HepG2 (cell line): Measurements from ENCODE around the gene ATP8A2. TPM values are rescaled to one million over a fixed set of nuclear protein-coding genes. Genes with fewer than 3 reads are reported as not detected.

Experiments
- ATAC-seq: fragments of 200-7000 bp; cut with Tn5 transposase; 3 replicates; pipeline ENCODE4 v1.9.1; 2020; ENCODE audit warnings: mild to moderate bottlenecking, moderate library complexity
- BruUV-seq: library from RNA; stranded (reverse); fragments of 400-500 nt; replicated peaks from 2 replicates; lab custom pipeline; 2021; lab: Mats Ljungman, UMichigan
- CTCF ChIA-PET: fragments of 300-600 bp; formaldehyde crosslinking; extraction: SDS; loops from one replicate; lab custom pipeline; 2021; ENCODE audit warnings: low total read pairs, inconsistent platforms, low intra/inter-chr PET ratio; lab: Yijun Ruan, JAX
- POLR2A ChIA-PET: fragments of 350-600 bp; sonication (Branson Sonifier 250); formaldehyde crosslinking; loops from one replicate; lab custom pipeline; 2020; ENCODE audit warnings: antibody characterized with exemption, inconsistent platforms; lab: Yijun Ruan, JAX
- DNase-seq: peaks from one replicate; pipeline ENCODE4 v3.0.0-alpha.2; 2015; ENCODE audit warnings: low spot score
- FAIRE-seq: peaks from 3 replicates; lab custom pipeline; 2011; peaks lifted over from hg19 to GRCh38; lab: Jason Lieb, UNC
- H2AFZ ChIP-seq: one replicate; pipeline ENCODE4 v1.6.1; 2011; ENCODE audit warnings: low read length, inconsistent platforms
- H3K27ac ChIP-seq: fragments of 300-600 bp; 3 replicates; pipeline ENCODE4 v1.8.0; 2011; ENCODE audit warnings: mixed run types, mild to moderate bottlenecking, mixed read lengths, low read length, inconsistent platforms; ENCODE audit not compliant: insufficient read depth; ENCODE audit errors: extremely low read length
- H3K27me3 ChIP-seq, 2 experiments: fragments of 200-600 bp in 1 of 2; 2 replicates in 1 of 2; 3 replicates in 1 of 2; pipeline versions ENCODE4 v1.6.0 to v1.8.0; 2011; ENCODE audit warnings: low read length in 2 of 2, mild to moderate bottlenecking in 2 of 2, moderate library complexity in 2 of 2, inconsistent platforms in 1 of 2; ENCODE audit not compliant: insufficient read depth in 2 of 2, control insufficient read depth in 1 of 2
- H3K36me3 ChIP-seq, 2 experiments: fragments of 200-600 bp in 1 of 2; replicated peaks in 1 of 2; 2 replicates in 1 of 2; 3 replicates in 1 of 2; pipeline versions ENCODE4 v1.5.1 to v1.8.0; 2011; ENCODE audit warnings: low read length in 2 of 2, inconsistent platforms in 1 of 2; ENCODE audit not compliant: insufficient read depth in 2 of 2, control insufficient read depth in 1 of 2
- H3K4me1 ChIP-seq: 2 replicates; pipeline ENCODE4 v1.5.1; 2012; ENCODE audit warnings: low read length, inconsistent platforms; ENCODE audit not compliant: insufficient read depth
- H3K4me2 ChIP-seq: 2 replicates; pipeline ENCODE4 v1.6.0; 2011; ENCODE audit warnings: low read depth, low read length, inconsistent platforms
- H3K4me3 ChIP-seq, 3 experiments: fragments of 200-600 bp in 1 of 3; sonication (generic), shearing (Covaris generic) in 1 of 3; replicated peaks in 1 of 3; 2 replicates each; pipeline ENCODE4 v1.5.1; 2011 to 2016; ENCODE audit warnings: low read length in 3 of 3, inconsistent platforms in 2 of 3, low read depth in 2 of 3, mild to moderate bottlenecking in 2 of 3, control low read depth in 1 of 3, mixed read lengths in 1 of 3; ENCODE audit not compliant: insufficient read depth in 1 of 3
- H3K79me2 ChIP-seq: one replicate; pipeline ENCODE4 v1.6.1; 2011; ENCODE audit warnings: low read length, inconsistent platforms; ENCODE audit not compliant: insufficient read depth
- H3K9ac ChIP-seq: 2 replicates; pipeline ENCODE4 v1.6.0; 2011; ENCODE audit warnings: mild to moderate bottlenecking, low read depth, low read length, inconsistent platforms; ENCODE audit not compliant: insufficient read depth
- H3K9me3 ChIP-seq: 2 replicates; pipeline ENCODE4 v1.5.1; 2012; ENCODE audit warnings: mild to moderate bottlenecking, low read length
- H4K20me1 ChIP-seq: 2 replicates; pipeline ENCODE4 v1.6.0; 2011; ENCODE audit warnings: inconsistent platforms, mild to moderate bottlenecking, low read length, moderate library complexity; ENCODE audit not compliant: insufficient read depth
- JUN ChIP-seq: sonication (generic); formaldehyde crosslinking; IDR thresholded peaks from 2 replicates; pipeline ENCODE4 v1.4.0; 2020; ENCODE audit warnings: mild to moderate bottlenecking, missing genetic modification reagents
- NR2F1 ChIP-seq, 2 experiments: fragments of 450-650 bp in 1 of 2; formaldehyde crosslinking in 1 of 2; IDR thresholded peaks; 2 replicates each; pipeline versions ENCODE4 v1.5.0 to v1.6.1; 2016 to 2020; ENCODE audit warnings: mild to moderate bottlenecking in 1 of 2, missing compliant biosample characterization in 1 of 2, missing genetic modification reagents in 1 of 2, moderate library complexity in 1 of 2
- WGBS: methylation state at CpG from one replicate; pipeline ENCODE4 v1.1.6; 2017; ENCODE audit warnings: low lambda C conversion rate; 5-methylcytosine and 5-hydroxymethylcytosine counted together
- in situ Hi-C: cut with HindIII; loops from 2 replicates; pipeline ENCODE4 v1.10.0; 2017; ENCODE audit warnings: low pct_unique_long_range_greater_than_20kb; ENCODE audit not compliant: extremely low pct_ligation_motif_present
- intact Hi-C: fragments of 100-400 bp; cut with micrococcal nuclease; formaldehyde crosslinking; loops from one replicate; pipeline ENCODE4 v1.10.0; 2022; ENCODE audit not compliant: unreplicated experiment
- polyA plus RNA-seq, 8 experiments: library from polyadenylated mRNA; depleted of rRNA in 3 of 8; stranded (reverse) in 7 of 8; unstranded in 1 of 8; fragments of >200 nt; fragmentation: Illumina TruSeq in 4 of 8; extraction: Trizol in 4 of 8; gene quantifications; 2 replicates each; pipeline versions ENCODE4 v1.2.1 to v1.2.3, GENCODE V29; 2011 to 2016; ENCODE audit warnings: low read depth in 4 of 8, missing spikeins in 1 of 8, mixed read lengths in 1 of 8; ENCODE audit not compliant: insufficient read depth in 1 of 8
- total RNA-seq, 5 experiments: library from RNA; depleted of rRNA; stranded (reverse); fragments of >200 nt; fragmentation: Illumina TruSeq; extraction: Trizol; gene quantifications; 2 replicates each; pipeline ENCODE4 v1.2.3, GENCODE V29; 2016; ENCODE audit warnings: low read depth in 1 of 5
- TF ChIP-seq, protein P1 (sequence below): sonication (generic); formaldehyde crosslinking; IDR thresholded peaks from 2 replicates; pipeline ENCODE4 v1.5.0; 2020; ENCODE audit warnings: mild to moderate bottlenecking, missing genetic modification reagents, moderate library complexity
- TF ChIP-seq, protein P2 (sequence below): sonication (generic); formaldehyde crosslinking; IDR thresholded peaks from 2 replicates; pipeline ENCODE4 v1.4.0; 2020; ENCODE audit warnings: missing genetic modification reagents
- TF ChIP-seq, protein P3 (sequence below): sonication (generic); formaldehyde crosslinking; IDR thresholded peaks from 2 replicates; pipeline ENCODE4 v1.5.0; 2020; ENCODE audit warnings: mild to moderate bottlenecking, missing genetic modification reagents

Gene ATP8A2
- total and polyA plus RNA-seq, 2 of the 13 experiments (the other 11 are each of a cell fraction or from before 2014, with no cell fraction given): 0.09 TPM; not detected in 1

DNA sequence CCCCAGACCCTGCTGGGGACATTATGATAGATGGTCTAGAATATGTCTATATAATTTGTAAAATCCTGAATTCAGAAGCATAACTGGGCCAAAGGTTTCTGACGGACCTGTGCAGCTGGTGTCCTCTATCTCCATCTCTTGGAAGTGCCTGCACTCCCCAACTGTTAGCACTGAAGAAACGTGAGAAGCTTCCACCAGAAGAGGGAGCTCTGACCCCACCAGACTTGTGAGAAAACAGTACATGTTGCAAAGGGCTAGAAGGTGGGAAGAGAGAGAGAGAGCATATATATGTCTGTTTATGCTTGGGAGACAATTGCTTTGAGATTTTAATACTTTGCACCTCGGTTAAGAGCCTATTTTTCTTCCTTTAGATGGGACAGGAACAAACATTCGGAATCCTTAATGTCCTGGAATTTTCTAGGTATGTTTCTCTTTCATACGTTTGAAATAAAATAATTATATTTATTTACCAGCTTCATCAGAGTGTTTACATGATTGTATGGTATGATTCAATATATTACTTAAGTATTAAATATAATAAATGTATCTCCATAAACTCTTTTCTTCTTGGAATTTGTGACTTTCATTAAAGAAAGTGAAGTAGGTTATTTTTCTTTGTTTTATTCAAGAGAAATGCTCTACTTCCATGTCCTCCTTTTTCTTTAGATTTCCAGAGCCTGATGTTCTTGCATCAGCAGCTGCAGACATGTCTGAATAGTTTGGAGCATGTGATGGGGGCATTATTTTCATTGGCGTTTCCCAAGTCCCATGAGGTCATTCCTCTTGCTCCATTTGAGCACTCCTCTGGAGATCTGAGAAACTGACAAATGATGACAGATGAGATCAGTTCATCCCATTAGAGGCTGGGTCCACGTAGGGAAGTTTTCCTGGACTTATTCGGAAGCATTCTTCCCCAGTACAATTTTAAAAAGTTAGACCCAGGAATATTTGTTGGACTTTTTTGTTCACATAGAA lies 202.9 kb downstream of the ATP8A2 start (continued):
- TF ChIP-seq, protein P1, sequence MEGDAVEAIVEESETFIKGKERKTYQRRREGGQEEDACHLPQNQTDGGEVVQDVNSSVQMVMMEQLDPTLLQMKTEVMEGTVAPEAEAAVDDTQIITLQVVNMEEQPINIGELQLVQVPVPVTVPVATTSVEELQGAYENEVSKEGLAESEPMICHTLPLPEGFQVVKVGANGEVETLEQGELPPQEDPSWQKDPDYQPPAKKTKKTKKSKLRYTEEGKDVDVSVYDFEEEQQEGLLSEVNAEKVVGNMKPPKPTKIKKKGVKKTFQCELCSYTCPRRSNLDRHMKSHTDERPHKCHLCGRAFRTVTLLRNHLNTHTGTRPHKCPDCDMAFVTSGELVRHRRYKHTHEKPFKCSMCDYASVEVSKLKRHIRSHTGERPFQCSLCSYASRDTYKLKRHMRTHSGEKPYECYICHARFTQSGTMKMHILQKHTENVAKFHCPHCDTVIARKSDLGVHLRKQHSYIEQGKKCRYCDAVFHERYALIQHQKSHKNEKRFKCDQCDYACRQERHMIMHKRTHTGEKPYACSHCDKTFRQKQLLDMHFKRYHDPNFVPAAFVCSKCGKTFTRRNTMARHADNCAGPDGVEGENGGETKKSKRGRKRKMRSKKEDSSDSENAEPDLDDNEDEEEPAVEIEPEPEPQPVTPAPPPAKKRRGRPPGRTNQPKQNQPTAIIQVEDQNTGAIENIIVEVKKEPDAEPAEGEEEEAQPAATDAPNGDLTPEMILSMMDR: peak; percentile 83

DNA sequence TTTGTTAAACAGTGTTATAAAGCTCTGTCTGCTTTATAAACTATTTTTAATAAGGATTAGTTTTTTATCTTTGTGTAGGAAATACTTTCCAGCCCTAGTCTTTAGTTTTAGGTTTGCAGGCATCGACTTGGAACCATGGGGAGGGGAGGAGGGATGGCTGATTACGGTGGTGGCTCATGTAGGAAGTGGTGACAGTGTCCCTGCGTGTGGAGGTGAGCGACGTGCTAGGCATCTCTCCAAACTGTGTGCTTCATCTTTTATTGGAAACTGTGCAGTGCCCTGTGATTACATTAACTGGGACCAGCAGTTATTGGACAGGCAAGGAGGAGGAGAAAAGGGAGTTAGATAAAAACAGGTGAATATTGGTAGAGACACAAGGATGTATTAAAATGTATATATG lies 203.8 kb downstream of the ATP8A2 start:
- H3K79me2 ChIP-seq: no peaks in the 10 kb centered on the region
- H3K27me3 ChIP-seq: 0 out of 5 replicates have a peak, but pooled peaks cover 2 to 3% of the 10 kb centered on the region in 2 experiments
- no peak for DNase-seq
- H3K4me2 ChIP-seq: no peak overlapping the region
- no peak for TF ChIP-seq JUN (CRISPR knock-in tag)
- TF ChIP-seq NR2F1 (CRISPR knock-in tag; IDR thresholded peaks at IDR 0.05): no peak
- TF ChIP-seq, protein P2, sequence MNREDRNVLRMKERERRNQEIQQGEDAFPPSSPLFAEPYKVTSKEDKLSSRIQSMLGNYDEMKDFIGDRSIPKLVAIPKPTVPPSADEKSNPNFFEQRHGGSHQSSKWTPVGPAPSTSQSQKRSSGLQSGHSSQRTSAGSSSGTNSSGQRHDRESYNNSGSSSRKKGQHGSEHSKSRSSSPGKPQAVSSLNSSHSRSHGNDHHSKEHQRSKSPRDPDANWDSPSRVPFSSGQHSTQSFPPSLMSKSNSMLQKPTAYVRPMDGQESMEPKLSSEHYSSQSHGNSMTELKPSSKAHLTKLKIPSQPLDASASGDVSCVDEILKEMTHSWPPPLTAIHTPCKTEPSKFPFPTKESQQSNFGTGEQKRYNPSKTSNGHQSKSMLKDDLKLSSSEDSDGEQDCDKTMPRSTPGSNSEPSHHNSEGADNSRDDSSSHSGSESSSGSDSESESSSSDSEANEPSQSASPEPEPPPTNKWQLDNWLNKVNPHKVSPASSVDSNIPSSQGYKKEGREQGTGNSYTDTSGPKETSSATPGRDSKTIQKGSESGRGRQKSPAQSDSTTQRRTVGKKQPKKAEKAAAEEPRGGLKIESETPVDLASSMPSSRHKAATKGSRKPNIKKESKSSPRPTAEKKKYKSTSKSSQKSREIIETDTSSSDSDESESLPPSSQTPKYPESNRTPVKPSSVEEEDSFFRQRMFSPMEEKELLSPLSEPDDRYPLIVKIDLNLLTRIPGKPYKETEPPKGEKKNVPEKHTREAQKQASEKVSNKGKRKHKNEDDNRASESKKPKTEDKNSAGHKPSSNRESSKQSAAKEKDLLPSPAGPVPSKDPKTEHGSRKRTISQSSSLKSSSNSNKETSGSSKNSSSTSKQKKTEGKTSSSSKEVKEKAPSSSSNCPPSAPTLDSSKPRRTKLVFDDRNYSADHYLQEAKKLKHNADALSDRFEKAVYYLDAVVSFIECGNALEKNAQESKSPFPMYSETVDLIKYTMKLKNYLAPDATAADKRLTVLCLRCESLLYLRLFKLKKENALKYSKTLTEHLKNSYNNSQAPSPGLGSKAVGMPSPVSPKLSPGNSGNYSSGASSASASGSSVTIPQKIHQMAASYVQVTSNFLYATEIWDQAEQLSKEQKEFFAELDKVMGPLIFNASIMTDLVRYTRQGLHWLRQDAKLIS: no peak
- TF ChIP-seq, protein P3, sequence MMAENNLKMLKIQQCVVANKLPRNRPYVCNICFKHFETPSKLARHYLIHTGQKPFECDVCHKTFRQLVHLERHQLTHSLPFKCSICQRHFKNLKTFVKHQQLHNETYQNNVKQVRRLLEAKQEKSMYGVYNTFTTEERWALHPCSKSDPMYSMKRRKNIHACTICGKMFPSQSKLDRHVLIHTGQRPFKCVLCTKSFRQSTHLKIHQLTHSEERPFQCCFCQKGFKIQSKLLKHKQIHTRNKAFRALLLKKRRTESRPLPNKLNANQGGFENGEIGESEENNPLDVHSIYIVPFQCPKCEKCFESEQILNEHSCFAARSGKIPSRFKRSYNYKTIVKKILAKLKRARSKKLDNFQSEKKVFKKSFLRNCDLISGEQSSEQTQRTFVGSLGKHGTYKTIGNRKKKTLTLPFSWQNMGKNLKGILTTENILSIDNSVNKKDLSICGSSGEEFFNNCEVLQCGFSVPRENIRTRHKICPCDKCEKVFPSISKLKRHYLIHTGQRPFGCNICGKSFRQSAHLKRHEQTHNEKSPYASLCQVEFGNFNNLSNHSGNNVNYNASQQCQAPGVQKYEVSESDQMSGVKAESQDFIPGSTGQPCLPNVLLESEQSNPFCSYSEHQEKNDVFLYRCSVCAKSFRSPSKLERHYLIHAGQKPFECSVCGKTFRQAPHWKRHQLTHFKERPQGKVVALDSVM (CRISPR knock-in tag): no peak
- no peak for ATAC-seq
- in situ Hi-C loops (no loop called here), intact Hi-C loops (loop anchor here (10.0 kb wide), 1 partner anchor 1119 kb away; no protein-coding TSS in a partner anchor)
- FAIRE-seq: no peak
- H3K4me3 ChIP-seq: no peak overlapping the region
- no peaks in the 10 kb centered on the region for H3K4me1 ChIP-seq
- 6% methylated on average over 5 of the region's 5 CpGs for WGBS
- H3K9me3 ChIP-seq: no peaks in the 10 kb centered on the region
- no peak overlapping the region for H3K27ac ChIP-seq
- H3K36me3 ChIP-seq: no peaks in the 10 kb centered on the region
- POLR2A ChIA-PET: no interaction called here
- H3K9ac ChIP-seq: no peak overlapping the region
- H4K20me1 ChIP-seq: no peaks in the 10 kb centered on the region
- BruUV-seq: no TSS peak
- CTCF ChIA-PET: interaction anchor here (1.8 to 2.0 kb wide), 2 partner anchors 487 to 497 kb away, joined by 9 to 13 read pairs; no protein-coding TSS in a partner anchor
- no peak overlapping the region for H2AFZ ChIP-seq
